ENCODE results near the gene RUNX1. TPM values are rescaled to one million over a fixed set of nuclear protein-coding genes. Genes with fewer than 3 reads are reported as not detected.

Gene RUNX1
- total RNA-seq, 6 experiments from 2014 or later: 2.9 to 18.3 (median 4.3) TPM

DNA sequence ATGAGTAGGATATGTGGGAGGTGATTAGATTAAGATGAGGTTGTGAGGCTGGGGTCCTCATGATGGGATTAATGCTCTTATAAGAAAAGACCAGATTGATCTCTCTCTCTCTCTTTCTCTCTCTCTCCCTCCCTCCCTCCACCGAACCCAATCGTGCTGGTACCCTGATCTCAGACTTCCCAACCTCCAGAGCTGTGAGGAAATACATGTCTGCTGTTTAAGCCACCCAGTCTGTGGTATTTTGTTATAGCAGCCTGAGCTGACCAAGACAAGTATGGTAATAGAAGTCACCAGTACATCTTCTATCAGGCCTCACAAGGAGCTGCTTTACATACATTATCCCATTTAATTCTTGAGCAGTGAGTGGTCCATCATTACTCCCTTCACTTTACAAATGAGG is 149.8 kb downstream of the RUNX1 start:
- H3K36me3 ChIP-seq: no peaks in the 10 kb centered on the region
- 86% methylated on average over 2 of the region's 2 CpGs for WGBS (ENCODE audit: insufficient coverage, low coverage, low lambda C conversion rate, missing lambda C conversion rate)
- H3K9me3 ChIP-seq: no peaks in the 10 kb centered on the region
- H3K27me3 ChIP-seq: no peaks in the 10 kb centered on the region
- ATAC-seq (no peak), DNase-seq (no peak)
- intact Hi-C loops (cut with DNase I): no loop called here
- no peak overlapping the region for H3K4me3 ChIP-seq
- H3K27ac ChIP-seq: no peak overlapping the region
- TF ChIP-seq, protein P1, sequence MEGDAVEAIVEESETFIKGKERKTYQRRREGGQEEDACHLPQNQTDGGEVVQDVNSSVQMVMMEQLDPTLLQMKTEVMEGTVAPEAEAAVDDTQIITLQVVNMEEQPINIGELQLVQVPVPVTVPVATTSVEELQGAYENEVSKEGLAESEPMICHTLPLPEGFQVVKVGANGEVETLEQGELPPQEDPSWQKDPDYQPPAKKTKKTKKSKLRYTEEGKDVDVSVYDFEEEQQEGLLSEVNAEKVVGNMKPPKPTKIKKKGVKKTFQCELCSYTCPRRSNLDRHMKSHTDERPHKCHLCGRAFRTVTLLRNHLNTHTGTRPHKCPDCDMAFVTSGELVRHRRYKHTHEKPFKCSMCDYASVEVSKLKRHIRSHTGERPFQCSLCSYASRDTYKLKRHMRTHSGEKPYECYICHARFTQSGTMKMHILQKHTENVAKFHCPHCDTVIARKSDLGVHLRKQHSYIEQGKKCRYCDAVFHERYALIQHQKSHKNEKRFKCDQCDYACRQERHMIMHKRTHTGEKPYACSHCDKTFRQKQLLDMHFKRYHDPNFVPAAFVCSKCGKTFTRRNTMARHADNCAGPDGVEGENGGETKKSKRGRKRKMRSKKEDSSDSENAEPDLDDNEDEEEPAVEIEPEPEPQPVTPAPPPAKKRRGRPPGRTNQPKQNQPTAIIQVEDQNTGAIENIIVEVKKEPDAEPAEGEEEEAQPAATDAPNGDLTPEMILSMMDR (IDR thresholded peaks at IDR 0.05): no peak
- no peaks in the 10 kb centered on the region for H3K4me1 ChIP-seq

DNA sequence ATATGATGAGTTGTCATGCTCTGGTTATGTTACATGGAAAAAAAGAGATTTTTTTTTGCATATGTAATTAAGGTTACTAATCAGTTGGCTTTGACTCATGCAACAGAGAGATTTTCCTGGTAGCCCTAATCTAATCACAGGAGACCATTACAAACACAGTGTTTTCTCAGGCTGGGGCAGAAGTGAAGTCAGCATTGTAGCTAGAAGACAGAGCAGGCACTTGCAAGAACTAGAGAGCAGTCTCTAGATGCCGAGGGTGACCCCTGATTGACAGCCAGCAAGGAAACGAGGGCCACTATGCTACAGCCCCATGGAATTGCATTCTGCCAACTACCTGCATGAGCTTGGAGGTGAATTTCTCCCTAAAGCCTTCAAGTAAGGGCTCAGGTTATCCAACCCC is 151.3 kb downstream of the RUNX1 start:
- WGBS (ENCODE audit: insufficient coverage, low coverage, low lambda C conversion rate, missing lambda C conversion rate): no CpG with 5 or more reads among the region's 2 CpGs
- no peak for TF ChIP-seq POLR2A (IDR thresholded peaks at IDR 0.05)
- DNase-seq: no peak
- intact Hi-C loops (cut with DNase I): no loop called here
- Histone ChIP-seq H3K27me3 (peaks cover 0 to 7% of the 10 kb centered on the region in 2 donors), H3K36me3 (no peaks in the 10 kb centered on the region), H3K27ac (no peak overlapping the region), H3K4me3 (no peak overlapping the region), H3K9me3 (no peaks in the 10 kb centered on the region), H3K4me1 (no peaks in the 10 kb centered on the region)
- no peak for ATAC-seq

DNA sequence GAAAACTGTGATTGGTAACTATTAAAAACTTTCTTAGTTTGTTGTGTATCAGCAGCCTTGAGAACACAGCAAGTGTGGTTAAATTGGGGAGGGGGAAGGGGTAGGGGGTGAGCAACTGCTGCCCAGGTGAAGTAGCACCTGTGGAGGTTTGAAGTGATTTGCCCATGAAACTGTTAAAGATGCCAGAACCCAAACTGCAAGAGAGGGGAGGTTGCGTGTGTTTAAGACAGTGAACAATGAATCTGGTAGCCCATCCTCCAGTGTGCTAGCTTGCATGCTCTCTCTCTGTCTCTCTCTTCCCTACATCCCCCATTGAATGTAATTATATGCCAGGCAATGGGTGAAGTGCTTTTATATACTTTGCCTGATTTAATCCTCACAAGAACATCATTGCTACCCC is 154.7 kb downstream of the RUNX1 start:
- TF ChIP-seq, protein P1 (IDR thresholded peaks at IDR 0.05): no peak
- TF ChIP-seq POLR2A (IDR thresholded peaks at IDR 0.05): no peak
- DNase-seq: no peak
- peaks cover 0 to 10% (median 0%) of the 10 kb centered on the region in 4 donors for H3K4me1 ChIP-seq
- no peak for ATAC-seq
- H3K27me3 ChIP-seq: peaks cover 0 to 28% of the 10 kb centered on the region in 2 donors
- intact Hi-C loops (cut with DNase I): no loop called here
- 100% methylated on average over 1 of the region's 1 CpG for WGBS (ENCODE audit: insufficient coverage, low coverage, low lambda C conversion rate, missing lambda C conversion rate)
- no peak overlapping the region for H3K4me3 ChIP-seq
- no peak overlapping the region for H3K27ac ChIP-seq
- no peaks in the 10 kb centered on the region for H3K9me3 ChIP-seq
- H3K36me3 ChIP-seq: no peaks in the 10 kb centered on the region

DNA sequence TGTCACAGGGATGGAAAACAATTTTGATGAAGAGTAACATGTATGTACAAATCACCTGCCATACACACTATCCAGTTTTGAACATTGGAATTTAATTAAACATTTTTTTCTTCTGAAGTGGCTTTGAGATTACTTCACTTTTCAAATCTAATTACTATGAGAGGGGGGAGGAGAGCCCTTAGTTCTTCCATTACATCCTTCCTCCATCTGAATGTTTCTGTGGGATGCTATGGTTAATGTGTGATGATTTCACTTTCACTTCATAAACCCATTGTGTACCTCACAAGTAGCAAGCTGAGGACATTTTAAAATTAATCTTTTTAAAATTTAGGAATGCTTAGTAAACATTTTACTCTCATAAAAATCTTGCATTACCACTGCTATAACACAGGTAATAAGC is 156.9 kb downstream of the RUNX1 start:
- intact Hi-C loops (cut with DNase I): no loop called here
- Histone ChIP-seq H3K36me3 (no peaks in the 10 kb centered on the region), H3K4me3 (no peak overlapping the region), H3K27me3 (peaks cover 0 to 28% of the 10 kb centered on the region in 2 donors), H3K9me3 (no peaks in the 10 kb centered on the region), H3K27ac (no peak overlapping the region), H3K4me1 (peaks cover 0 to 16% (median 0%) of the 10 kb centered on the region in 4 donors)
- no peak for TF ChIP-seq POLR2A (IDR thresholded peaks at IDR 0.05)
- TF ChIP-seq, protein P1 (IDR thresholded peaks at IDR 0.05): no peak
- no peak for ATAC-seq
- no peak for DNase-seq

DNA sequence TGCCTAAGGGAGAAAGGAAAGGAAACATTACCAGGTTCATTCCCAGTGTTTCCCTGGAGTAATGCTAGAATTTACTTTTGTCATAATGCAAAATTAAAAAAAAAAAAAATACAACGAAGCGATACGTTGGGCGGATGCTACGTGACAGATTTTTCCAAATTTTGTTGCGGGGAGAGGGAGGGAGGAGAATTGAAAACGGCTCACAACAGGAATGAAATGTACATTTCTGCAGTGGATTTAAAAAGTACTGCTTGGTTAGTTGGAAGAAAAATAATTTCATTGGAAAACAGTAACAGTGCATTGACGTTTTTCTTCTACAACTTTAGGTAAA is 157.5 kb downstream of the RUNX1 start:
- Histone ChIP-seq H3K9me3 (no peaks in the 10 kb centered on the region), H3K36me3 (no peaks in the 10 kb centered on the region), H3K27me3 (peaks cover 0 to 28% of the 10 kb centered on the region in 2 donors), H3K4me3 (no peak overlapping the region), H3K27ac (no peak overlapping the region), H3K4me1 (peaks cover 0 to 17% (median 0%) of the 10 kb centered on the region in 4 donors)
- DNase-seq (no peak), ATAC-seq (no peak)
- intact Hi-C loops (cut with DNase I): no loop called here
- no peak for TF ChIP-seq POLR2A (IDR thresholded peaks at IDR 0.05)
- TF ChIP-seq, protein P1 (IDR thresholded peaks at IDR 0.05): no peak
- WGBS (ENCODE audit: insufficient coverage, low coverage, low lambda C conversion rate, missing lambda C conversion rate): 15% methylated on average over 8 of the region's 8 CpGs

Data from right lobe of liver (tissue), 6 donors.